Stomach (tissue), 9 donors: ENCODE measurements around the gene POLA1. TPM values are rescaled to one million over a fixed set of nuclear protein-coding genes. Genes with fewer than 3 reads are reported as not detected.

Source experiments
- DNase-seq, 2 donors: peaks; one replicate each; pipeline versions ENCODE4 v3.0.0 to v3.0.0-alpha.2; 2013 to 2019
- H3K27ac ChIP-seq, 5 donors: fragments of 200-600 bp in 4 of 5; sonication (generic) in 4 of 5; one replicate each; pipeline ENCODE4 v1.5.1; 2013 to 2019; ENCODE audit warnings: mild to moderate bottlenecking in 1 of 5, moderate library complexity in 1 of 5
- H3K27me3 ChIP-seq, 3 donors: fragments of 200-600 bp; sonication (generic); one replicate each; pipeline ENCODE4 v1.5.1; 2017 to 2019; ENCODE audit warnings: mixed run types in 1 of 3
- H3K36me3 ChIP-seq, 4 donors: fragments of 200-600 bp; sonication (generic); 1 replicate in 3 of 4; 2 replicates in 1 of 4; pipeline ENCODE4 v1.5.1; 2016 to 2019
- H3K4me1 ChIP-seq, 4 donors: fragments of 200-600 bp; sonication (generic); one replicate each; pipeline ENCODE4 v1.5.1; 2016 to 2019
- H3K4me3 ChIP-seq, 4 donors: fragments of 200-600 bp; sonication (generic) in 3 of 4; one replicate each; pipeline ENCODE4 v1.5.1; 2016 to 2019; ENCODE audit warnings: mild to moderate bottlenecking in 1 of 4
- H3K9me3 ChIP-seq, 4 donors: fragments of 200-600 bp; sonication (generic); one replicate each; pipeline ENCODE4 v1.5.1; 2016 to 2019
- EP300 ChIP-seq: sonication (generic); formaldehyde crosslinking; IDR thresholded peaks from one replicate; pipeline ENCODE4 v1.6.1; 2017; ENCODE audit warnings: antibody characterized with exemption
- POLR2A ChIP-seq, 4 donors: fragments of 450-650 bp; IDR thresholded peaks; one replicate each; pipeline ENCODE4 v1.6.1; 2016; ENCODE audit warnings: antibody characterized with exemption in 4 of 4, control low read depth in 2 of 4, mild to moderate bottlenecking in 1 of 4, moderate library complexity in 1 of 4
- POLR2AphosphoS5 ChIP-seq, 3 donors: sonication (generic); formaldehyde crosslinking; IDR thresholded peaks; one replicate each; pipeline ENCODE4 v1.6.1; 2016; ENCODE audit warnings: antibody characterized with exemption in 3 of 3
- WGBS, 5 donors: extraction: QIAGEN DNeasy Blood & Tissue Kit in 3 of 5; methylation state at CpG; one replicate each; pipeline versions ENCODE4 v1.1.5 to v1.1.7; 2013 to 2018; 5-methylcytosine and 5-hydroxymethylcytosine counted together
- intact Hi-C: fragments of 100-400 bp; cut with DNase I; formaldehyde crosslinking; loops from one replicate; pipeline ENCODE4 v1.15.1; 2023; ENCODE audit warnings: low total_unique reads
- polyA plus RNA-seq, 3 donors: library from polyadenylated mRNA; stranded (reverse); fragments of 200-250 nt; gene quantifications; one replicate each; pipeline ENCODE4 v1.2.3, GENCODE V29; 2013
- total RNA-seq, 5 donors: library from RNA; depleted of rRNA; stranded (reverse); fragments of >200 nt; gene quantifications; one replicate each; pipeline versions ENCODE4 v1.1.0 to v1.2.3, GENCODE V29; 2014 to 2016
- TF ChIP-seq, protein P1 (sequence below), 7 experiments: fragments of 450-650 bp in 4 of 7; fragments of 200-600 bp in 3 of 7; sonication (generic) in 3 of 7; IDR thresholded peaks; one replicate each; pipeline ENCODE4 v1.5.1; 2016 to 2019; ENCODE audit warnings: antibody characterized with exemption in 7 of 7, control low read depth in 2 of 7, mild to moderate bottlenecking in 1 of 7
- donor health status: healthy with polysubstance abuse.
- donor health status: Bipolar disorder and iron deficiency.
- donor health status: healthy.

The POLA1 gene
- total and polyA plus RNA-seq, 8 donors = 2.7 to 32.9 (median 8.9) TPM

DNA sequence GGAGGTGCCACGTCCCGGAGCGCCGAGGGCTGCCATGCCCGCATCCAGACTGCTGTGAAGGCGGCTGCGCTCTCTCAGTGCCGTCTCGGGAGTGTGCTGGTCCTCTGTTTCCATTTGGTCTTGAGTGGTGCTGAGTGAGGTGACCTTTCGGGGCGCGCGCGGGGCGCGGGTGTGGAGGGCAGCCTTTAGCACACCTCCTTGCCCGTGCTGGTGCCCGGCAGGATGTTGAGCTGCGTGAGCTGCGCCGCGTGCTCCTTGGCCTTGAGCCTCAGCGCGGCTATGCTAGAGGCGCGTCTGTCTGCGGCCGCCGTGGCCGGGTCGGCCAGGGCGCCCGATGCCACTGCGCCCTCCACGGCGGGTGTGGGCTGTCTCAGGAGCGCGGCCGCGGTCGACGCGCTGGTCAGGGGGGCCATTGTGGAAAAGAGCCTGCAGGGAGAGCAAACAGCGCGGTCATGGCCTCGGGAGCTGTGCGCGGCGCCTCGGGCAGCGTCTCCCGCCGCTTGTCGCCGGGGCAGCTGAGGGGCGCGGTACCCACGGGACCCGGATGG, 310.8 kb downstream of the POLA1 start:
- Histone ChIP-seq H3K27me3 (peaks cover 33 to 82% (median 70%) of the 10 kb centered on the region in 3 donors), H3K4me3 (peak overlapping the region in 3 of 4 donors; percentile 21 to 47 (median 30)), H3K4me1 (peaks cover 14 to 43% (median 31%) of the 10 kb centered on the region in 4 donors), H3K9me3 (peaks cover 0 to 12% (median 3%) of the 10 kb centered on the region in 4 donors), H3K36me3 (no peaks in the 10 kb centered on the region), H3K27ac (no peak overlapping the region)
- WGBS, 5 donors = 1 to 35% (median 10%) methylated on average over 10 to 59 of the region's 59 CpGs
- intact Hi-C loops = no loop called here
- DNase-seq = no peak
- TF ChIP-seq POLR2AphosphoS5 (IDR thresholded peaks at IDR 0.05) = no peak
- no peak for TF ChIP-seq POLR2A (IDR thresholded peaks at IDR 0.05)
- TF ChIP-seq, protein P1, sequence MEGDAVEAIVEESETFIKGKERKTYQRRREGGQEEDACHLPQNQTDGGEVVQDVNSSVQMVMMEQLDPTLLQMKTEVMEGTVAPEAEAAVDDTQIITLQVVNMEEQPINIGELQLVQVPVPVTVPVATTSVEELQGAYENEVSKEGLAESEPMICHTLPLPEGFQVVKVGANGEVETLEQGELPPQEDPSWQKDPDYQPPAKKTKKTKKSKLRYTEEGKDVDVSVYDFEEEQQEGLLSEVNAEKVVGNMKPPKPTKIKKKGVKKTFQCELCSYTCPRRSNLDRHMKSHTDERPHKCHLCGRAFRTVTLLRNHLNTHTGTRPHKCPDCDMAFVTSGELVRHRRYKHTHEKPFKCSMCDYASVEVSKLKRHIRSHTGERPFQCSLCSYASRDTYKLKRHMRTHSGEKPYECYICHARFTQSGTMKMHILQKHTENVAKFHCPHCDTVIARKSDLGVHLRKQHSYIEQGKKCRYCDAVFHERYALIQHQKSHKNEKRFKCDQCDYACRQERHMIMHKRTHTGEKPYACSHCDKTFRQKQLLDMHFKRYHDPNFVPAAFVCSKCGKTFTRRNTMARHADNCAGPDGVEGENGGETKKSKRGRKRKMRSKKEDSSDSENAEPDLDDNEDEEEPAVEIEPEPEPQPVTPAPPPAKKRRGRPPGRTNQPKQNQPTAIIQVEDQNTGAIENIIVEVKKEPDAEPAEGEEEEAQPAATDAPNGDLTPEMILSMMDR (IDR thresholded peaks at IDR 0.05) = no peak
- no peak for TF ChIP-seq EP300

DNA sequence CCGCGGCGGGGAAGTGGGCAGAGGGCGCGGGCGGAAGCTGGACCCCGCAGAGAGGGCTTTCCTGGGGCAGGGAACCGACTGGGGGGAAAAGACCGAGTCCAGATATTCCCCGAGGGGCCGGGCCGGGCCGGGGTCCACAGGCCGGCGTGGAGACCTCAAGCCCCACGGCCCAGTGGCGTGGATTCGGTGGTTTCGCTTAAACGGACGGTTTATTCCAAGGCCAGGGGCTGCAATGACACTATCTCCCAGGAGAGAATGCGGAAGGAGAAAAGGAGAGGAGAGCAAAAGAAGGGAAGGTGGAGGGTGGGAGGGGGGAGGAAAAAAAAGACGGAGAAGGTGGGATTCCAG, 311.3 kb downstream of the POLA1 start:
- TF ChIP-seq EP300 (no peak), POLR2A (IDR thresholded peaks at IDR 0.05) (no peak), POLR2AphosphoS5 (IDR thresholded peaks at IDR 0.05) (no peak)
- Histone ChIP-seq H3K4me1 (peaks cover 14 to 43% (median 31%) of the 10 kb centered on the region in 4 donors), H3K36me3 (no peaks in the 10 kb centered on the region), H3K9me3 (peaks cover 0 to 12% (median 3%) of the 10 kb centered on the region in 4 donors), H3K27ac (no peak overlapping the region), H3K27me3 (peaks cover 37 to 86% (median 75%) of the 10 kb centered on the region in 3 donors), H3K4me3 (peak overlapping the region in 3 of 4 donors; percentile 21 to 47 (median 30))
- intact Hi-C loops = no loop called here
- DNase-seq = no peak
- WGBS, 5 donors = 2 to 29% (median 12%) methylated on average over 7 to 23 of the region's 23 CpGs

DNA sequence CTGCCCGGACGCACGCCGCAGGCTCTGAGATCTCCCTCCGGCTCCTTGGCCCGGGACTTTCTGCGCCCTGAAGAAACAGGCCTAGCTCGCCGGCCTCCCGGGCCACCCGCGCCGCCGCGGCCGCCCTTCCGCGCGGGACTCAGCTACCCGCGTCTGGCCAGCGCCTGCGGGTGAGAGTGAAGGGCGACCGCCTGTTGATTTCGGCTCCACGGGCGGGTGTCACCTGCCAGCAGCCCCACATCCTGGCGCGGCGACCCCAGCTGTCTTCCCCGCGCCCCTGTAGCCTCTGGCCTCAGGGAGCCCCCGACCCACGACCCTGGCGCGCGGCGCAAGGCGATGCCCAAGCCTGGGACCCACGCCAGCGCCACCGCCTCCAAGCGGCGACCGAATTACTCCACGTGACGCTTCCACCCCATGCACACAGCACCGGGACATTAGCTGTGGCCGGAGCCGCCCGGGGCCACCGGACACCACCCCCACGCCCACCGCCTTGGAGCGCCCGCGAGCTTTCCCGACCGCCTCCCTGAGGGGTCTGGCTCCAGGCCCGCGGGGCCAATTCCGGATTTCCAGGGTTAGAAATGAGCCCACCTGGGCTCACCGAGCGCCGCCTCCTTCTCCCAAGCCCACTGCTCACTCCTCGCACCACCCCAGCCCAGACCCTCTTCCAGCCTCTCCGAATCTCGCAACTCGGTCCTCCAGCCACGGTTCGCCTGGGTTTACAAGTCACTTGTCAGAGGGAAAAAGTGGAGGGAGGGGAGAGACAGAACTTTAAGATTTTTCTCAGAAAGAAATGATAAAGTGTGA, 311.9 kb downstream of the POLA1 start:
- Histone ChIP-seq H3K4me3 (peak overlapping the region in 3 of 4 donors; percentile 21 to 47 (median 30)), H3K4me1 (peaks cover 14 to 43% (median 31%) of the 10 kb centered on the region in 4 donors), H3K27ac (no peak overlapping the region), H3K9me3 (peaks cover 0 to 12% (median 3%) of the 10 kb centered on the region in 4 donors), H3K36me3 (no peaks in the 10 kb centered on the region), H3K27me3 (peaks cover 39 to 92% (median 81%) of the 10 kb centered on the region in 3 donors)
- 4 to 39% (median 7%) methylated on average over 25 to 67 of the region's 72 CpGs for WGBS, 5 donors
- TF ChIP-seq POLR2AphosphoS5 (IDR thresholded peaks at IDR 0.05) = no peak
- TF ChIP-seq EP300 = no peak
- TF ChIP-seq, protein P1 (IDR thresholded peaks at IDR 0.05) = no peak
- no peak for TF ChIP-seq POLR2A (IDR thresholded peaks at IDR 0.05)
- intact Hi-C loops = no loop called here
- no peak for DNase-seq

DNA sequence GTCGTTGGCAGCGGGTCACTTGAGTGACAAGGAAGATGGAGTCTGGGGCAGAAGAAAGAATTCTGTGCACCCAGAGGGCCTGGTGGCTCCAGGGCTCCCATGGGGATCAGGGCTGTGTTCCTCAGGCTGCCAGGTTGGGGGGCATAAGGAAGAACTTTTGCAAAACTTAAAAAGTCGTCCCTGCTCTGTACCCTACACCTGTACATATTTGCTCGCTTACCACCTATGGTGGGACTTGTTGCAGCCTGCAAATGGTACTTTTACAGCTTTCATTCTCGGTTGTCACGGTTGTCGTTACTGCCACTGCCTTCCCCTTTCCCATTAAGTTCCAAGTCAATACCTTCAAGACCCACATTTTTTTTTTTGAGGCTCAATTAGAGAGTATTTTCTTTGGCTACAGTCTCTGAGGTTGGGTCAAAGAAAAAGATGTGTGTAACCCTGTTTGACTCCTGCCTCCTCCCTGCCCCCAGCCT, 312.9 kb downstream of the POLA1 start:
- no peak for DNase-seq

More for the DNA sequence above, 312.9 kb downstream of the POLA1 start:
- intact Hi-C loops = no loop called here
- Histone ChIP-seq H3K27me3 (peaks cover 48 to 100% (median 91%) of the 10 kb centered on the region in 3 donors), H3K4me3 (peak overlapping the region in 1 of 4 donors; percentile 14), H3K9me3 (peaks cover 0 to 12% (median 4%) of the 10 kb centered on the region in 4 donors), H3K4me1 (peaks cover 14 to 43% (median 31%) of the 10 kb centered on the region in 4 donors), H3K27ac (no peak overlapping the region), H3K36me3 (no peaks in the 10 kb centered on the region)
- TF ChIP-seq POLR2AphosphoS5 (IDR thresholded peaks at IDR 0.05) (no peak), POLR2A (IDR thresholded peaks at IDR 0.05) (no peak), EP300 (no peak)
- TF ChIP-seq, protein P1 (IDR thresholded peaks at IDR 0.05) = no peak
- 11 to 32% (median 15%) methylated on average over 7 of the region's 7 CpGs for WGBS, 5 donors
